Fibroblast of villous mesenchyme (primary cell): ENCODE data around the gene LDLRAD2. TPM values are rescaled to one million over a fixed set of nuclear protein-coding genes. Genes with fewer than 3 reads are reported as not detected.

Experiments used
- DNase-seq: peaks from one replicate; pipeline ENCODE4 v3.0.0-alpha.2; 2010; ENCODE audit warnings: low read depth
- H3K4me3 ChIP-seq: 2 replicates; pipeline ENCODE4 v1.5.1; 2011; ENCODE audit warnings: low read depth, mild to moderate bottlenecking, low read length
- total RNA-seq: library from RNA; depleted of rRNA; stranded (reverse); fragments of >200 nt; gene quantifications from 2 replicates; pipeline ENCODE4 v1.2.3, GENCODE V29; 2012
- TF ChIP-seq, protein P1 (sequence below): IDR thresholded peaks from 2 replicates; pipeline ENCODE4 v1.5.1; 2012; ENCODE audit warnings: low read depth, mild to moderate bottlenecking, low read length; ENCODE audit not compliant: insufficient read depth

Gene LDLRAD2
- total RNA-seq, 1 donor = not detected

GRCh38 chr1:21873761-21874160, 61.7 kb downstream of the LDLRAD2 start:
- TF ChIP-seq, protein P1, sequence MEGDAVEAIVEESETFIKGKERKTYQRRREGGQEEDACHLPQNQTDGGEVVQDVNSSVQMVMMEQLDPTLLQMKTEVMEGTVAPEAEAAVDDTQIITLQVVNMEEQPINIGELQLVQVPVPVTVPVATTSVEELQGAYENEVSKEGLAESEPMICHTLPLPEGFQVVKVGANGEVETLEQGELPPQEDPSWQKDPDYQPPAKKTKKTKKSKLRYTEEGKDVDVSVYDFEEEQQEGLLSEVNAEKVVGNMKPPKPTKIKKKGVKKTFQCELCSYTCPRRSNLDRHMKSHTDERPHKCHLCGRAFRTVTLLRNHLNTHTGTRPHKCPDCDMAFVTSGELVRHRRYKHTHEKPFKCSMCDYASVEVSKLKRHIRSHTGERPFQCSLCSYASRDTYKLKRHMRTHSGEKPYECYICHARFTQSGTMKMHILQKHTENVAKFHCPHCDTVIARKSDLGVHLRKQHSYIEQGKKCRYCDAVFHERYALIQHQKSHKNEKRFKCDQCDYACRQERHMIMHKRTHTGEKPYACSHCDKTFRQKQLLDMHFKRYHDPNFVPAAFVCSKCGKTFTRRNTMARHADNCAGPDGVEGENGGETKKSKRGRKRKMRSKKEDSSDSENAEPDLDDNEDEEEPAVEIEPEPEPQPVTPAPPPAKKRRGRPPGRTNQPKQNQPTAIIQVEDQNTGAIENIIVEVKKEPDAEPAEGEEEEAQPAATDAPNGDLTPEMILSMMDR = no peak
- no peak overlapping the region for H3K4me3 ChIP-seq
- DNase-seq = no peak

DNA sequence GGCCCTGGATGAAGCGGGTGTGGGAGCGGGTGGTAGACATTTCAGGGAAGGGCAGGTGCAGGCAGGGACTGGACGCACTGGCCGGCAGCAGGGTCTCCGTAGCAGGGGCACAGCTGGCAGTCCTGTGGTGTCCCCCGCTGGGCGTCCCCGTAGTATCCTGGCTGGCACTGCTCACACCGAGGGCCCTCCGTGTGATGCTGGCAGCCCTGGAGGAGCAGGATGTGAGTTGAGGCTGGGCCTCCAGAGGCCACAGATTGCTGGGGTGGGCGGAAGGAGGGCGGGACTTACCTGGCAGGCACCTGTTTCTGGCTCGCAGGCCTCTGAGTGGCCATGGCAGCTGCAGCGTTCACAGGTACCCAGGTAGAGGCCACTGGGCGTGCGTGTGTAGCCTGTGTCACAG, 62.3 kb downstream of the LDLRAD2 start:
- TF ChIP-seq, protein P1 = no peak
- H3K4me3 ChIP-seq = no peak overlapping the region

More for the DNA sequence above, 62.3 kb downstream of the LDLRAD2 start:
- no peak for DNase-seq

Other genes with a start within 250 kb of the LDLRAD2 start
- under 0.01 TPM in 1 of 2 replicates, not detected in the other for gene RAP1GAP, start 142.9 kb upstream of the LDLRAD2 start, total RNA-seq
- 42.5 and 52.2 TPM in 2 replicates for gene USP48, start 29.1 kb upstream of the LDLRAD2 start, total RNA-seq
- gene HSPG2, start 125.0 kb downstream of the LDLRAD2 start, total RNA-seq = 166 and 200 TPM in 2 replicates
- not detected in 2 replicates for gene CELA3B, start 164.8 kb downstream of the LDLRAD2 start, total RNA-seq
- not detected in 2 replicates for gene CELA3A, start 189.4 kb downstream of the LDLRAD2 start, total RNA-seq
- gene CDC42, start 240.4 kb downstream of the LDLRAD2 start, total RNA-seq = 348 and 598 TPM in 2 replicates